HG03469 (cell line): ENCODE results near the gene BABAM2.
"Not testable (repeated sequence)": the region's sequence is repeated elsewhere in the genome, so short reads cannot be mapped to it uniquely, and the experiment has no call there.

Experiments used
- ATAC-seq: cut with Tn5 transposase; IDR thresholded peaks from one replicate; pipeline ENCODE4 v1.9.1; 2021; ENCODE audit warnings: mild to moderate bottlenecking, moderate library complexity, moderate number of reproducible peaks; ENCODE audit not compliant: unreplicated experiment

Gene BABAM2

DNA sequence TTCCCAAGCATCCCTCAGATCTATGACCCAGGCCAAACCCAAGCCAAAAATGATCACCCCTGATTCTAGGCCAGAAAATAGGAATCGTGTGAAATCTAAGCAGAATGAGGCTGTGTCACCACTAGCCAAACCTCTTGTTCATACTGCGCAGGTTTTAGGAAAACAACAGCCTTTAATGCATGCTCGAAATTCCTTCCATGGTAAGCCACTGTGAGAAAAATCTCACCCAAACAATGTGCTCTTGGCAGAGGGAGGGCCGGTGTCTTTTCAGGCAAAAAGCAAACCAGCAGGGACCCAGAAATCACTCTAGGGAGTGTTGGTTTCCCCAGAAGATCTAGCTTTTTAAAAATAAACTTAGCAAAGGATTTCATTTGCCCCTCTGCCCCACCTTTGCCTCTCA is 430.9 kb downstream of the BABAM2 start:
- ATAC-seq, result no peak

DNA sequence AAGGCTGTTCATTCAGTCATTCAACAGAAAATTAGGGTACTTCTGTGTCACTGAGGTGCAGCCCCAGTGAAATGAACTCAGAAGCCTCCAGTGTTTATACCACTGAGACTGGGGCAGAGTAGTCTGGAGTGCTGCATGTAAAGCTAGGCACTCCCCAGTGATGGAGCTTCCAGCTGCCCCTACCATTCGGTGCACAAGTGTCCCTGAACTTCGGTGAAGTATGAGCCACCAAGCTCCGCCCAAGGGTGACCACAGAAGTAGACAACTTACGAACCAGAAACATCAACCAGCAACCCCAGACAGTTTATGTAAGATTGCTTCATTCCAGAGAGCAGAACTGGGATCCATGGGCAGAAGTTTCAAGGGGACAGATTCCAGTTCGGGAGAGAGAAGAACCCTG is 431.5 kb downstream of the BABAM2 start:
- ATAC-seq, result no peak

- no peak for ATAC-seq
Measured at GRCh38 chr2:28322456-28322855, 431.9 kb downstream of the BABAM2 start.

DNA sequence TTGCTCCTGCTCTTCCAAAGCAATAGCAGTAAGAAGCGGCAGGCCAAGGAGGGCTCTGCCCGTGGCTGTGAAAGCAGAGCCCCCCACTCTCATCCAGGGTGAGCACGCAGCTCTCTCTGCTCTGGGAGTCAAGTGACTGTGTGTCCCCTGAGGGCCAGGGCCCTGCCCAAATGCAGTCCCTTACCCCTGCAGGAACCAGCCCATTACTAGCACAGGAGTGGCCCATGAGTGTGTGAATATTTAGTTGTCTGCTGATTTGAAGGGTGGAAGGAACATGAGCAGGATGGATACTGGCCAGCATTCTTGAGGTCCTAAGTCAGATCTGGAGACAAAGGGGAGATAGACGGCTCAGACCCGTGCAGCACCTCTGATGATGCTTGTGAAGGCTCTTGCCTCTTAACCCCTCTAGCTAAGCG is 432.5 kb downstream of the BABAM2 start:
- ATAC-seq, result no peak

- ATAC-seq, result no peak
Measured at GRCh38 chr2:28325173-28325566, 434.6 kb downstream of the BABAM2 start.

GRCh38 chr2:28325567-28326468 is 435.3 kb downstream of the BABAM2 start:
- ATAC-seq, result no peak

- ATAC-seq, result no peak
Measured at GRCh38 chr2:28326469-28326805, 435.9 kb downstream of the BABAM2 start.

GRCh38 chr2:28326881-28327505 is 436.5 kb downstream of the BABAM2 start:
- ATAC-seq, result no peak

DNA sequence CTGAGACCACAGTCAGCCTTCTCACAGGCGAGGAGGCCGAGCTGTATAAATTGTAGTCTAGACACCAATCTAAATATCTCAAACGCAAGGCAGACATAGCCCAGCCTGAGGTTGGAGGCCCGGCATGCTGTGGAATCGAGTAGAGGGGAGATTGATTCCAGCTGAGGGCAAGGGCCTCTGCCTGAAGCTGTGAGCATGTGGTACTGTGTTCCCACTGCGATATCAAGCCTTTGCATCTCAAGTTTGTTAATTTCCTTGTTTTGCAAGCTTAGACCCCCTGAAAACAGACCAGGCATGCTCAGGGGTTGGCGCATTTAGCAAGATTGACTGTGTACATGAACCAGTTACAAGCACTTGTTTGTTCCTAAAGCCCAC is 437.0 kb downstream of the BABAM2 start:
- no peak for ATAC-seq

- ATAC-seq, result no peak
Measured at GRCh38 chr2:28327956-28328922, 437.7 kb downstream of the BABAM2 start.

- no peak for ATAC-seq
Measured at GRCh38 chr2:28329184-28329583, 438.7 kb downstream of the BABAM2 start.

DNA sequence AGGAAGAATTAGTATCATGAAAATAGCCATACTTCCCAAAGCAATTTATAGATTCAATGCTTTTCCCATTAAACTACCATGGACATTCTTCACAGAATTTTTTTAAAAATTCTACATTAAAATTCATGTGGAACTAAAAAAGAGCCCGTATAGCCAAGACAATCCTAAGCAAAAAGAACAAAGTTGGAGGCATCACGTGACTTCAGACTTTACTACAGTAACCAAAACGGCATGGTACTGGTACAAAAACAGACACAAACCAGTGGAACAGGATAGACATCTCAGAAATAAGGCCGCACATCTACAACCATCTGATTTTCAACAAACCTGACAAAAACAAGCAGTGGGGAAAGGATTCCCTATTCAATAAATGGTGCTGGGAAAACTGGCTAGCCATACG is 440.2 kb downstream of the BABAM2 start:
- not testable (repeated sequence) for ATAC-seq

DNA sequence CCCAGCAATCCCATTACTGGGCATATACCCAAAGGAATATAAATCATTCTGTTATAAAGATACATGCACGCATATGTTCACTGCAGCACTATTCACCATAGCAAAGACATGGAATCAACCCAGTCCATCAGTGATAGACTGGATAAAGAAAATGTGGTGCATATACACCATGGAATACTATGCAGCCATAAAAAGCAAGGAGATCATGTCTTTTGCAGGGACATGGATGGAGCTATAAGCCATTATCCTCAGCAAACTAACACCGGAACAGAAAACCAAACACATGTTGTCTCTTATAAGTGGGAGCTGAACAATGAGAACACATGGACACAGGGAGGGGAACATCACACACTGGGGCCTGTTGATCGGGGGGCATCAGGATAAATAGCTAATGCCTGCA is 441.3 kb downstream of the BABAM2 start:
- not testable (repeated sequence) for ATAC-seq

GRCh38 chr2:28332696-28333095 is 442.2 kb downstream of the BABAM2 start:
- ATAC-seq, result no peak

GRCh38 chr2:28333606-28334526 is 443.3 kb downstream of the BABAM2 start:
- no peak for ATAC-seq

GRCh38 chr2:28334527-28334894 is 444.0 kb downstream of the BABAM2 start:
- no peak for ATAC-seq

- ATAC-seq, result not testable (repeated sequence)
Measured at GRCh38 chr2:28335265-28335664, 444.7 kb downstream of the BABAM2 start.

GRCh38 chr2:28335666-28336065 is 445.1 kb downstream of the BABAM2 start:
- no peak for ATAC-seq

DNA sequence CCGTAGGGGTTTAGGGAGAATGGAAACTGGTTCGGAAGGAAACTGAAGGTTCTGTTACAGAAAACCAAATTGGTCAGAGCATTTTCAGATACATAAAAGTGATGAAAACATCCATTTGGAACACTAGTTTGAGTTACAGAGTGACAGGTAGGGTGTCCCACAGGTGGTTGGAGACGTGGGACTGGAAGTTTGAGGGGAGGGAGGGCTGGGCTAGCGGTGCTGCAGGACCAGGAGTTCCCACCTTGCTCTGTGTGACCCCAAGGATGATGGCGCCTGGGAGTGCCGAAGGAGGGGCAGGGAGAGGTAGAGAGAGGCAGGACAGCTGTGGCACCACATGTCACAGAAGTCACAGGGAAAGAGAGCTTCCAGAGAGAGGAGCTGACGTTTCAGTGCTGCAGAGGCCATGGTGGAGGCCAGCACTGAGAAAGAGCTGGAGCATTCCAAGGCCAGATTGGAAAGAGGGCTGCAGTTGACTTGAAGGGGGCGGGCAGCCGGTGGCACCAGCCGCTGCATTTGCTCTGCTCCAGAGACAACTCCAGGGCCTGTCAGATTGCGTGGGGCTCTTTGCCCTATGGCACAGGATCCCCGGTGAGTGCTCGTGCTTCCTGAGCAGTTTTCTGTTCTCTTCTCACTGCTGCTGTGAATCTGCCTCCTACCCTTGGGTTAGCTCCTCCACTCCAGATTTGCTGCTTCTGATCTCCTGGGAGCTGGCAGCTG is 445.9 kb downstream of the BABAM2 start:
- no peak for ATAC-seq
